K562 (cell line): ENCODE results near the gene ZC3H7B. TPM values are rescaled to one million over a fixed set of nuclear protein-coding genes. Genes with fewer than 3 reads are reported as not detected.

Source experiments
- ATAC-seq: fragments of 200-7000 bp; cut with Tn5 transposase; 3 replicates; pipeline ENCODE4 v1.9.1; 2020; ENCODE audit warnings: moderate library complexity
- BruUV-seq: library from RNA; stranded (reverse); fragments of 400-500 nt; replicated peaks from 2 replicates; lab custom pipeline; 2021; lab: Mats Ljungman, UMichigan
- CTCF ChIA-PET: fragments of 300-600 bp; formaldehyde crosslinking; extraction: SDS; loops from one replicate; lab custom pipeline; 2021; ENCODE audit warnings: low intra/inter-chr PET ratio; lab: Yijun Ruan, JAX
- POLR2A ChIA-PET: fragments of 300-600, 350-650 bp; sonication (Branson Sonifier 250); formaldehyde crosslinking; extraction: SDS; loops from one replicate; lab custom pipeline; 2021; ENCODE audit warnings: antibody characterized with exemption, inconsistent platforms; lab: Yijun Ruan, JAX
- DNase-seq, 4 experiments: peaks; one replicate each; pipeline versions ENCODE4 v3.0.0 to v3.0.0-alpha.2; 2011 to 2018; ENCODE audit warnings: low spot score in 3 of 4, mixed read lengths in 3 of 4; ENCODE audit errors: extremely low read depth in 1 of 4
- FAIRE-seq: peaks from 2 replicates; lab custom pipeline; 2011; peaks lifted over from hg19 to GRCh38; lab: Jason Lieb, UNC
- H2AFZ ChIP-seq: 2 replicates; pipeline ENCODE4 v1.6.0; 2011; ENCODE audit warnings: low read depth, low read length, control low read depth, inconsistent platforms
- H3K27ac ChIP-seq: fragments of 200-600 bp; 3 replicates; pipeline ENCODE4 v1.8.0; 2011; ENCODE audit warnings: low read depth, mild to moderate bottlenecking, control low read depth, inconsistent platforms, low read length, moderate library complexity, mixed read lengths; ENCODE audit errors: extremely low read depth
- H3K27me3 ChIP-seq, 2 experiments: fragments of 300-600 bp in 1 of 2; 2 replicates in 1 of 2; 3 replicates in 1 of 2; pipeline versions ENCODE4 v1.6.0 to v1.8.0; 2011; ENCODE audit warnings: inconsistent platforms in 2 of 2, low read length in 2 of 2, mild to moderate bottlenecking in 1 of 2, mixed read lengths in 1 of 2, moderate library complexity in 1 of 2; ENCODE audit not compliant: control insufficient read depth in 2 of 2, insufficient read depth in 2 of 2
- H3K36me3 ChIP-seq: fragments of 300-600 bp; 3 replicates; pipeline ENCODE4 v1.8.0; 2011; ENCODE audit warnings: mild to moderate bottlenecking, low read length, inconsistent platforms; ENCODE audit not compliant: control insufficient read depth, insufficient read depth
- H3K4me1 ChIP-seq, 2 experiments: fragments of 200-600 bp in 1 of 2; replicated peaks in 1 of 2; 2 replicates in 1 of 2; 3 replicates in 1 of 2; pipeline versions ENCODE4 v1.5.1 to v1.8.0; 2011; ENCODE audit warnings: inconsistent platforms in 2 of 2, low read length in 2 of 2, mild to moderate bottlenecking in 1 of 2, mixed read lengths in 1 of 2, moderate library complexity in 1 of 2; ENCODE audit not compliant: control insufficient read depth in 2 of 2, insufficient read depth in 2 of 2
- H3K4me2 ChIP-seq: 2 replicates; pipeline ENCODE4 v1.6.1; 2011; ENCODE audit warnings: low read length, control low read depth, inconsistent platforms, mixed read lengths; ENCODE audit not compliant: insufficient read depth
- H3K4me3 ChIP-seq: fragments of 200-600 bp; sonication (generic), shearing (Covaris generic); 2 replicates; pipeline ENCODE4 v1.5.1; 2016; ENCODE audit warnings: control low read depth, inconsistent platforms
- H3K79me2 ChIP-seq: fragments of 200-600 bp; 3 replicates; pipeline ENCODE4 v1.8.0; 2011; ENCODE audit warnings: low read length, inconsistent platforms; ENCODE audit not compliant: control insufficient read depth, insufficient read depth
- H3K9ac ChIP-seq, 2 experiments: 2 replicates each; pipeline versions ENCODE4 v1.6.0 to v1.6.1; 2011; ENCODE audit warnings: low read depth in 2 of 2, low read length in 2 of 2, control low read depth in 1 of 2, inconsistent platforms in 1 of 2, mild to moderate bottlenecking in 1 of 2, mixed read lengths in 1 of 2; ENCODE audit not compliant: insufficient read depth in 1 of 2
- H3K9me1 ChIP-seq: one replicate; pipeline ENCODE4 v1.6.0; 2011; ENCODE audit warnings: inconsistent platforms, mild to moderate bottlenecking, low read length, moderate library complexity; ENCODE audit not compliant: control insufficient read depth, insufficient read depth
- H3K9me3 ChIP-seq: replicated peaks from 2 replicates; pipeline ENCODE4 v1.5.1; 2011; ENCODE audit warnings: low read depth, low read length, inconsistent platforms; ENCODE audit not compliant: control insufficient read depth, insufficient read depth
- H4K20me1 ChIP-seq: replicated peaks from 2 replicates; pipeline ENCODE4 v1.6.1; 2011; ENCODE audit warnings: low read length, inconsistent platforms, mixed read lengths; ENCODE audit not compliant: control insufficient read depth, insufficient read depth
- CCAR2 ChIP-seq: fragments of 200-400 bp; formaldehyde crosslinking; IDR thresholded peaks from 2 replicates; pipeline ENCODE4 v1.6.1; 2017; ENCODE audit warnings: mild to moderate bottlenecking, low read depth, low read length
- WGBS: fragments of 100-300 bp; shearing (Covaris generic); methylation state at CpG from one replicate; pipeline ENCODE4 v1.1.6; 2016; ENCODE audit warnings: low coverage, mixed read lengths; ENCODE audit not compliant: insufficient coverage; ENCODE audit errors: missing lambda C conversion rate; 5-methylcytosine and 5-hydroxymethylcytosine counted together
- in situ Hi-C: fragments of 300-500 bp; cut with MboI; formaldehyde crosslinking; loops from 4 replicates; pipeline ENCODE4 v1.15.0; 2018; ENCODE audit warnings: inconsistent platforms, mixed read lengths
- intact Hi-C: fragments of 100-400 bp; cut with micrococcal nuclease; formaldehyde crosslinking; loops from 2 replicates; pipeline ENCODE4 v1.14.2; 2022
- polyA plus RNA-seq, 8 experiments: library from polyadenylated mRNA; depleted of rRNA in 4 of 8; stranded (reverse) in 5 of 8; unstranded in 3 of 8; fragments of >200 nt; fragmentation: Nextera tagmentation in 2 of 8; fragmentation: Illumina TruSeq in 1 of 8; extraction: Ambion mirVana in 2 of 8; extraction: Trizol in 1 of 8; gene quantifications; 2 replicates each; pipeline versions ENCODE4 v1.2.1 to v1.2.3, GENCODE V29; 2011 to 2014; ENCODE audit warnings: inconsistent platforms in 1 of 8, missing spikeins in 1 of 8
- total RNA-seq, 7 experiments: library from RNA; depleted of rRNA in 6 of 7; stranded (reverse); fragments of >200 nt in 6 of 7; fragmentation: Illumina TruSeq in 2 of 7; extraction: Trizol in 2 of 7; gene quantifications; 2 replicates each; pipeline versions ENCODE4 v1.2.1 to v1.2.3, GENCODE V29; 2011 to 2021; ENCODE audit warnings: low replicate concordance in 1 of 7
- TF ChIP-seq, protein P1 (sequence below), 3 experiments: IDR thresholded peaks in 2 of 3; conservative IDR thresholded peaks in 1 of 3; 2 replicates each; pipeline ENCODE4 v1.5.1; 2011 to 2012; ENCODE audit warnings: low read length in 3 of 3, mild to moderate bottlenecking in 3 of 3, control low read depth in 2 of 3, improper control_type of control experiment in 1 of 3, inconsistent platforms in 1 of 3, low read depth in 1 of 3, mixed read lengths in 1 of 3, moderate library complexity in 1 of 3; ENCODE audit not compliant: insufficient read depth in 2 of 3

Gene ZC3H7B
- total and polyA plus RNA-seq, 9 of the 15 experiments (the other 6 are each of a cell fraction or from before 2014, with no cell fraction given), result 0.07 to 49.8 (median 26.8) TPM

- TF ChIP-seq, protein P1, sequence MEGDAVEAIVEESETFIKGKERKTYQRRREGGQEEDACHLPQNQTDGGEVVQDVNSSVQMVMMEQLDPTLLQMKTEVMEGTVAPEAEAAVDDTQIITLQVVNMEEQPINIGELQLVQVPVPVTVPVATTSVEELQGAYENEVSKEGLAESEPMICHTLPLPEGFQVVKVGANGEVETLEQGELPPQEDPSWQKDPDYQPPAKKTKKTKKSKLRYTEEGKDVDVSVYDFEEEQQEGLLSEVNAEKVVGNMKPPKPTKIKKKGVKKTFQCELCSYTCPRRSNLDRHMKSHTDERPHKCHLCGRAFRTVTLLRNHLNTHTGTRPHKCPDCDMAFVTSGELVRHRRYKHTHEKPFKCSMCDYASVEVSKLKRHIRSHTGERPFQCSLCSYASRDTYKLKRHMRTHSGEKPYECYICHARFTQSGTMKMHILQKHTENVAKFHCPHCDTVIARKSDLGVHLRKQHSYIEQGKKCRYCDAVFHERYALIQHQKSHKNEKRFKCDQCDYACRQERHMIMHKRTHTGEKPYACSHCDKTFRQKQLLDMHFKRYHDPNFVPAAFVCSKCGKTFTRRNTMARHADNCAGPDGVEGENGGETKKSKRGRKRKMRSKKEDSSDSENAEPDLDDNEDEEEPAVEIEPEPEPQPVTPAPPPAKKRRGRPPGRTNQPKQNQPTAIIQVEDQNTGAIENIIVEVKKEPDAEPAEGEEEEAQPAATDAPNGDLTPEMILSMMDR (IDR thresholded peaks at IDR 0.05 in 2 of 3, conservative IDR thresholded peaks at IDR 0.05 in 1 of 3; ENCODE audit: insufficient read depth in 2 of 3, low read depth in 1 of 3, low read length in 3 of 3), result no peak
Measured at GRCh38 chr22:41351011-41351410, 49.7 kb downstream of the ZC3H7B start (continued).

DNA sequence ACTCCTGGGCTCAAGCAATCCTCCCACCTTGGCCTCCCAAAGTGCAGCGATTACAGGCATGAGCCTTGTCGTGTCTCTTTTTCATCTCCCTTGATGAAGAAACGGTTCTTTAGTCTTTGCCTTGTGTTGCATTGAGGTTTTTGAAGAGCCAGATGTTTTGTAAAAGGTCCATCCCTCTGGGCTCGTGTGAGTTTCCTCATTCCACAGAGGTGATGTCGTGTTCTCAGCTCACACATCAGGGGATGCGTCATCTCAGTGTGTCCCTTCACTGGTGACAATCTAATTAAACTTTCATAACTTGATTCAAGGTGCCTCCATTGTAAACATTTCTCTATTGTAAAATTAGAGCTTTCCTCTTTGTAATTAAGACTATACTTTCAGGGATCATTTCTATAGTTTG, 50.7 kb downstream of the ZC3H7B start:
- H3K27me3 ChIP-seq, result no peaks in the 10 kb centered on the region
- FAIRE-seq (no peak), ATAC-seq (no peak), DNase-seq (no peak)
- peaks cover 90% of the 10 kb centered on the region; the same call in 2 of the 3 replicates for H3K36me3 ChIP-seq
- CTCF ChIA-PET, result no interaction called here
- intact Hi-C loops, result no loop called here
- TF ChIP-seq CCAR2, result no peak
- in situ Hi-C loops, result no loop called here
- H3K9ac ChIP-seq, result no peak overlapping the region
- H4K20me1 ChIP-seq, result no peaks in the 10 kb centered on the region
- no peak overlapping the region for H3K4me2 ChIP-seq
- no peaks in the 10 kb centered on the region; the same call in 2 of the 3 replicates for H3K79me2 ChIP-seq
- H3K4me1 ChIP-seq, result peaks cover 10 to 32% of the 10 kb centered on the region in 2 experiments; a peak in 4 of 5 replicates
- no TSS peak for BruUV-seq
- no peak overlapping the region for H2AFZ ChIP-seq
- no peak overlapping the region for H3K4me3 ChIP-seq
- 82% methylated on average over 6 of the region's 6 CpGs for WGBS
- POLR2A ChIA-PET, result no interaction called here
- no peaks in the 10 kb centered on the region for H3K9me1 ChIP-seq
- H3K9me3 ChIP-seq, result no peaks in the 10 kb centered on the region
- no peak overlapping the region for H3K27ac ChIP-seq
